ENCODE data around the gene CCDC92B. TPM values are rescaled to one million over a fixed set of nuclear protein-coding genes. Genes with fewer than 3 reads are reported as not detected.

The CCDC92B gene
- 0.17 and 0.77 TPM in 2 replicates for total RNA-seq (ENCODE audit: low replicate concordance)

- Histone ChIP-seq H3K79me2 (ENCODE audit: low read depth) (no peaks in the 10 kb centered on the region), H3K4me1 (no peaks in the 10 kb centered on the region), H3K9me3 (ENCODE audit: low read depth) (no peaks in the 10 kb centered on the region), H2AFZ (replicated peaks) (no peak within 1 kb of the TSS), H3F3A (ENCODE audit: low read depth) (peaks cover 21% of the 10 kb centered on the region), H3K4me2 (peak within 1 kb of the TSS; percentile 92), H3K36me3 (no peaks in the 10 kb centered on the region), H3K27ac (no peak within 1 kb of the TSS), H4K20me1 (ENCODE audit: low read depth) (peaks cover 31% of the 10 kb centered on the region), H3K27me3 (peaks cover 62% of the 10 kb centered on the region), H3K9ac (no peak within 1 kb of the TSS), H3K4me3 (peak within 1 kb of the TSS; percentile 68)
- DNase-seq (ENCODE audit: low spot score), result no peak
- Mint-ChIP-seq H3K27me3 (ENCODE audit: insufficient read depth, low read depth) (peaks cover 55% of the 10 kb centered on the region), H3K9me3 (no peaks in the 10 kb centered on the region), H3K36me3 (no peaks in the 10 kb centered on the region), H3K4me3 (peak within 1 kb of the TSS; percentile 41), H3K27ac (no peak within 1 kb of the TSS), H3K4me1 (peaks cover 2% of the 10 kb centered on the region)
- no peak for TF ChIP-seq EZH2phosphoT487 (IDR thresholded peaks at IDR 0.05)
- no peak for TF ChIP-seq EZH2 (IDR thresholded peaks at IDR 0.05)
- no peak for TF ChIP-seq CTCF (IDR thresholded peaks at IDR 0.05)
Measured at GRCh38 chr17:2749058-2749783, at the start of gene CCDC92B. Gene CCDC92B (minus strand): TSS chr17:2749652. CDS start chr17:2735145, 14,507 bp downstream.

GRCh38 chr17:2798678-2799077, 49.2 kb upstream of the CCDC92B start:
- Histone ChIP-seq H3K4me2 (peak overlapping the region; percentile 14), H3K9me3 (ENCODE audit: low read depth) (no peaks in the 10 kb centered on the region), H2AFZ (replicated peaks) (peak overlapping the region; percentile 14), H3K27ac (no peak overlapping the region), H3K79me2 (ENCODE audit: low read depth) (no peaks in the 10 kb centered on the region), H3K27me3 (no peaks in the 10 kb centered on the region), H4K20me1 (ENCODE audit: low read depth) (no peaks in the 10 kb centered on the region), H3K4me3 (no peak overlapping the region), H3K9ac (no peak overlapping the region), H3K36me3 (no peaks in the 10 kb centered on the region), H3F3A (ENCODE audit: low read depth) (no peaks in the 10 kb centered on the region), H3K4me1 (peaks cover 6% of the 10 kb centered on the region)
- H3K27ac Mint-ChIP-seq, result peak overlapping the region; percentile 71
- H3K4me1 Mint-ChIP-seq, result peaks cover 31% of the 10 kb centered on the region
- TF ChIP-seq CTCF (IDR thresholded peaks at IDR 0.05), result no peak
- no peak for TF ChIP-seq EZH2phosphoT487 (IDR thresholded peaks at IDR 0.05)
- no peak for TF ChIP-seq EZH2 (IDR thresholded peaks at IDR 0.05)
- no peaks in the 10 kb centered on the region for H3K9me3 Mint-ChIP-seq
- H3K36me3 Mint-ChIP-seq, result no peaks in the 10 kb centered on the region
- DNase-seq (ENCODE audit: low spot score), result peak; percentile 54
- no peak overlapping the region for H3K4me3 Mint-ChIP-seq
- peaks cover 9% of the 10 kb centered on the region for H3K27me3 Mint-ChIP-seq (ENCODE audit: insufficient read depth, low read depth)

- H2AFZ ChIP-seq (replicated peaks), result no peak overlapping the region
Measured at GRCh38 chr17:2798188-2798587, 48.7 kb upstream of the CCDC92B start.

GRCh38 chr17:2797637-2798036, 48.2 kb upstream of the CCDC92B start:
- Histone ChIP-seq H3K27me3 (no peaks in the 10 kb centered on the region), H3K27ac (no peak overlapping the region), H3K9ac (no peak overlapping the region), H4K20me1 (ENCODE audit: low read depth) (no peaks in the 10 kb centered on the region), H3K36me3 (no peaks in the 10 kb centered on the region), H3F3A (ENCODE audit: low read depth) (no peaks in the 10 kb centered on the region), H3K9me3 (ENCODE audit: low read depth) (no peaks in the 10 kb centered on the region), H3K4me2 (no peak overlapping the region), H3K4me3 (no peak overlapping the region), H3K79me2 (ENCODE audit: low read depth) (no peaks in the 10 kb centered on the region), H3K4me1 (peaks cover 6% of the 10 kb centered on the region), H2AFZ (replicated peaks) (no peak overlapping the region)
- Mint-ChIP-seq H3K9me3 (no peaks in the 10 kb centered on the region), H3K4me1 (peaks cover 29% of the 10 kb centered on the region), H3K27ac (no peak overlapping the region), H3K36me3 (no peaks in the 10 kb centered on the region), H3K27me3 (ENCODE audit: insufficient read depth, low read depth) (peaks cover 9% of the 10 kb centered on the region), H3K4me3 (no peak overlapping the region)
- TF ChIP-seq EZH2 (IDR thresholded peaks at IDR 0.05), result no peak
- no peak for DNase-seq (ENCODE audit: low spot score)

More at GRCh38 chr17:2798188-2798587, 48.7 kb upstream of the CCDC92B start:
- Histone ChIP-seq H4K20me1 (ENCODE audit: low read depth) (no peaks in the 10 kb centered on the region), H3K36me3 (no peaks in the 10 kb centered on the region), H3K9ac (no peak overlapping the region), H3K27me3 (no peaks in the 10 kb centered on the region), H3K4me3 (no peak overlapping the region), H3F3A (ENCODE audit: low read depth) (no peaks in the 10 kb centered on the region), H3K4me1 (peaks cover 6% of the 10 kb centered on the region), H3K4me2 (no peak overlapping the region), H3K79me2 (ENCODE audit: low read depth) (no peaks in the 10 kb centered on the region), H3K9me3 (ENCODE audit: low read depth) (no peaks in the 10 kb centered on the region), H3K27ac (no peak overlapping the region)
- no peak for DNase-seq (ENCODE audit: low spot score)
- H3K27ac Mint-ChIP-seq, result no peak overlapping the region
- no peaks in the 10 kb centered on the region for H3K36me3 Mint-ChIP-seq
- peaks cover 9% of the 10 kb centered on the region for H3K27me3 Mint-ChIP-seq (ENCODE audit: insufficient read depth, low read depth)
- H3K4me3 Mint-ChIP-seq, result no peak overlapping the region
- peaks cover 30% of the 10 kb centered on the region for H3K4me1 Mint-ChIP-seq
- TF ChIP-seq EZH2phosphoT487 (IDR thresholded peaks at IDR 0.05), result no peak
- TF ChIP-seq EZH2 (IDR thresholded peaks at IDR 0.05), result no peak
- no peaks in the 10 kb centered on the region for H3K9me3 Mint-ChIP-seq

All from neural progenitor cell (in vitro differentiated cells).